ES-I3 (cell line): ENCODE measurements around the gene PARD3.

ENCODE experiments used
- H3K36me3 ChIP-seq: 2 replicates; pipeline ENCODE4 v1.6.1; 2013; ENCODE audit warnings: mild to moderate bottlenecking, low read length, control low read depth, moderate library complexity; ENCODE audit not compliant: insufficient read depth
- H3K4me1 ChIP-seq: 2 replicates; pipeline ENCODE4 v1.6.1; 2013; ENCODE audit warnings: mild to moderate bottlenecking, control low read depth, low read length; ENCODE audit not compliant: insufficient read depth
- H3K9ac ChIP-seq: 2 replicates; pipeline ENCODE4 v1.6.1; 2013; ENCODE audit warnings: low read depth, mild to moderate bottlenecking, low read length, moderate library complexity
- H3K9me3 ChIP-seq: 2 replicates; pipeline ENCODE4 v1.6.1; 2013; ENCODE audit warnings: mild to moderate bottlenecking, low read length, moderate library complexity; ENCODE audit not compliant: control insufficient read depth, insufficient read depth

Gene PARD3

GRCh38 chr10:34547291-34547690 is 267.8 kb downstream of the PARD3 start:
- H3K9me3 ChIP-seq: no peaks in the 10 kb centered on the region
- H3K9ac ChIP-seq: no peak overlapping the region
- peaks cover 6% of the 10 kb centered on the region for H3K4me1 ChIP-seq
- H3K36me3 ChIP-seq: no peaks in the 10 kb centered on the region

DNA sequence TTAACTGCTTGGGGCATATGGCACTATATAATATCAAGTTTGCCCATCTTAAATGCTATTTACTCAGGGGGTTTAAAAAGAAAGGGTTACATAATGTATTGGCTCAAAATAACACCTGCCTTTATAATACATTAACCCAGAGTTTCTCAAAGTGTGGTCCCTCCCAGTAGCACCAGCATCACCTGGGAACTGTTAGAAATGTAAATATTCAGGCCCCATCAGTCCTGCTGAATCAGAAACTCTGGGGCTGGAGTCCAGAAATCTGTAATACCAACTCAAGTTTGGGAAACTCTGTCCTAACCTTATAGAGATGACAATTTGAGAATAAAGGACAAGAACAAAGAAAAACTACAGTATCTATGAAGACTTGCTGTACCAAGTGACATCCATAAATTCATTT is 270.7 kb downstream of the PARD3 start:
- Histone ChIP-seq H3K9ac (no peak overlapping the region), H3K4me1 (peaks cover 6% of the 10 kb centered on the region), H3K9me3 (no peaks in the 10 kb centered on the region), H3K36me3 (no peaks in the 10 kb centered on the region)

- Histone ChIP-seq H3K4me1 (peaks cover 5% of the 10 kb centered on the region), H3K9me3 (no peaks in the 10 kb centered on the region), H3K36me3 (no peaks in the 10 kb centered on the region), H3K9ac (no peak overlapping the region)
These were observed 271.4 kb downstream of the PARD3 start for GRCh38 chr10:34543716-34544115.

DNA sequence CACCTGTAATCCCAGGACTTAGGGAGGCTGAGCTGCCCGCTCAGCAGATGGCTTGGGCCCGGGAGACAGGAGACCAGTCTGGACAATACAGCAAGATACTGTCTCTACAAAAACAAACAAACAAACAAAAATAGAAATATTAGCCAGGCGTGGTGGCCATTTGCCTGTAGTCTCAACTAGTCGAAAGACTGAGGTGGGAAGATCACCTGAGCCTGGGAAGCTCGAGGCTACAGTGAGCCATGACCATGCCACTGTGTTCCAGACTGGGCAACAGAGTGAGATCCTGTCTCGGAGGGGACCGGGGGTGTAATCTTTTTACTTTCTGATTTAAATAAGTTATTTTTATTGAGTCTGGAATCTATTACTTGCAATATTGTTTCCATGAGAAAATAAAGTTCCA is 274.6 kb downstream of the PARD3 start:
- Histone ChIP-seq H3K9me3 (no peaks in the 10 kb centered on the region), H3K36me3 (no peaks in the 10 kb centered on the region), H3K4me1 (peaks cover 9% of the 10 kb centered on the region), H3K9ac (no peak overlapping the region)

- Histone ChIP-seq H3K9ac (no peak overlapping the region), H3K36me3 (no peaks in the 10 kb centered on the region), H3K4me1 (peaks cover 9% of the 10 kb centered on the region), H3K9me3 (no peaks in the 10 kb centered on the region)
These were observed 275.4 kb downstream of the PARD3 start for GRCh38 chr10:34539533-34540315.

GRCh38 chr10:34538281-34538829 is 276.7 kb downstream of the PARD3 start:
- no peaks in the 10 kb centered on the region for H3K9me3 ChIP-seq
- H3K36me3 ChIP-seq: no peaks in the 10 kb centered on the region
- no peak overlapping the region for H3K9ac ChIP-seq
- peaks cover 9% of the 10 kb centered on the region for H3K4me1 ChIP-seq

- no peak overlapping the region for H3K9ac ChIP-seq
- H3K36me3 ChIP-seq: no peaks in the 10 kb centered on the region
- peaks cover 9% of the 10 kb centered on the region for H3K4me1 ChIP-seq
These were observed 277.4 kb downstream of the PARD3 start for GRCh38 chr10:34537629-34538231.

DNA sequence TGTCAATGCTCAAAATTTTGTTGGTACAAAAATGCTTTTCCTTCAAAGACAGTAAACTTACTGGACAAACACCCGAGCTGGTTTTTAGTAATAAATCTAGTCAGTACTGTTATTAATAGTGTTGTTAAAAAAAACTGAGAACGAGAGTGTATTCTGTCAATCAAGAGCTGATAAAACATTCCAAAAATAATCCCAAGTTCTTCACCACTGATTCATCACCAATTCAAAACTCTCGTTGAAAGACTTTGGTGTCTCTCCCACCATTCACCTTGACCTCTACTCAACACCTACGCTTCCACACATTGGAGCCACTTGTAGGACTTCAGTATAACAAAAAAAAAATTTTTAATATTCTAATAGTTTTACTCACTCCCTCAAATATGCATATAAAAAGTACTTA is 279.2 kb downstream of the PARD3 start:
- H3K36me3 ChIP-seq: no peaks in the 10 kb centered on the region
- H3K4me1 ChIP-seq: peaks cover 9% of the 10 kb centered on the region
- H3K9me3 ChIP-seq: no peaks in the 10 kb centered on the region
- H3K9ac ChIP-seq: no peak overlapping the region

More at GRCh38 chr10:34537629-34538231, 277.4 kb downstream of the PARD3 start:
- no peaks in the 10 kb centered on the region for H3K9me3 ChIP-seq

- H3K36me3 ChIP-seq: no peaks in the 10 kb centered on the region
- no peak overlapping the region for H3K9ac ChIP-seq
- no peaks in the 10 kb centered on the region for H3K9me3 ChIP-seq
- H3K4me1 ChIP-seq: peaks cover 30% of the 10 kb centered on the region
These were observed 284.3 kb downstream of the PARD3 start for GRCh38 chr10:34530778-34531177.

DNA sequence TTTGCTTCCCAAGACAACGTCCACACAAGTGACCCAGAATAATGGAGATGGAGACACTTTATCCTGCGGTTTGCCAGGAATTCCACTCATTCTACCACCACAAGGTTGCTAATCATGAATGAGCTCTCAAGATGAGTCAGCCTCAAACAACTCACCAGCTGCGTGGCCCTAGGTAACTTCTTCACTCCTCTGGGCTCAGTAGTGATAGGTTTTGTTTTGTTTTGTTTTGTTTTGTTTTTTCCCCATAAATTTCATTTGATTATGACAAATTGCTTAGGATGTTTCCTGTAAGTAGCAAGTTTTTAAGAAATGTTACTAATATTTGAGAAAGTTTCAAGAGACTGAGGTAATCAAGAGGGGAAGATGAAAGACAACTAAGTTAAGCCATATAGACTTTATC is 286.8 kb downstream of the PARD3 start:
- Histone ChIP-seq H3K36me3 (no peaks in the 10 kb centered on the region), H3K9me3 (no peaks in the 10 kb centered on the region), H3K9ac (no peak overlapping the region; the same call in 1 of the 2 replicates), H3K4me1 (peaks cover 30% of the 10 kb centered on the region)

DNA sequence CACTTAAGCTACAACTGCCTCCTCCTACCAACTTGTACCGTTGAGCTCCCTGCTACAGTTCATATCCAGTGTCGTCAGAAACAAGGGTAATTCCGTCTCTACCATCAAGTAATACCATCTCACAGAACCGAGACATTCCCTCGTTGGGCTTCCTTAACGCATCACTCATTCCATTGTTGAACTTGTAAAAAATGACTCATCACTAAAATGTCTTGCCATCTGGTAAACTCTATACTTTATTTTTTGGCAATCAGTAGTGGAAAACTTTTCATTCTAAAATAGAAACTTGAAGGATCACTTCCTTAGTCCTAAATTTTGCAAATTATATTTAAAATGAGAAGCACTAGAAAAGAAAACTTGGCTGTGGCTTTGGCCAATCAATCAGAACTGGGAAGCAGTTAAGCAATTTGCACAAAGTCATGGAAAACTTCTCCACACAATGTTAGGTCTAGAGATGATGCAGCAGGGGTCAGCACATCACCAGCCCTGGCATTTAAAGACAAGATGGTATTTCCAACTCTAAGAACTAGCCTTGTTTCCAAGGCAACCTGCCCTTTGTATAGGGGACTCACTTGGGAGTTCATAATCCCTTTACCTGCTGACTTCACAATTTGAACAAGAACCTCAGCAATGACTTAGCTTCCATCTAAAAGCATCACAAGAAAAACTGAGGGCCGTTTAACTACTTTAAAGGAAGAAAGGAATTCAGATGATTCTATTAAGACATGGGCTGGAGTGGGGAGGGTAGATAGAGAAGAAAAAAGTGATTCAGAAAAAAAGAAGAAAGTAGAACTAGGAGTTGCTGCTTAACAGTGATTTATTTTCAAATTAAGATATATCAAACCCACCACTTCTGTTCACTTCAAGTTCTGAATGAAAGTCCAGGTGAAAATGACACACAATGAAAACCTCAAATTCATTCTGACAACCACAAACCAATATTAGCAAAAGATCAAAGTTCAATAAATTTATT is 288.1 kb downstream of the PARD3 start:
- Histone ChIP-seq H3K9me3 (no peaks in the 10 kb centered on the region), H3K4me1 (peaks cover 37% of the 10 kb centered on the region), H3K36me3 (no peaks in the 10 kb centered on the region), H3K9ac (no peak overlapping the region)

DNA sequence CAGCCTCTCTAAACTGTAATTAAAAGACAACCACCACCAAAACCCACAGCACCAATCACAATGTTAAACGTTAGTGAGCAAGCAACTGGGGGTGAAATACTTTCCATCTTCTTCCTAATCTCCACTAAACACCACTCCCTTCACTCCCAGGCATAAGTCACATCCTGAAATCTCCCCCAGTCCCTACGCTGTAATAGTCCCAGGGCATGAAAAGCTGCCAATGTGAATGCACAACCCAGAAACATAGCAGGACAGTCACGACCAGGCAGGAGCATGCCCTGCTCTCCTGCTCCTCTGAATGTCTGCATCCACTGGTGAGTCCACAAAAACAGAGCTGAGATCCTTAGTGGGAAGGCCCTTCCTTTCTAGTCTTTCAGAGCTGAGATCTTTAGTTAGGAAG is 288.9 kb downstream of the PARD3 start:
- Histone ChIP-seq H3K9ac (no peak overlapping the region), H3K36me3 (no peaks in the 10 kb centered on the region), H3K4me1 (peaks cover 37% of the 10 kb centered on the region), H3K9me3 (no peaks in the 10 kb centered on the region)

GRCh38 chr10:34524369-34525091 is 290.6 kb downstream of the PARD3 start:
- H3K36me3 ChIP-seq: no peaks in the 10 kb centered on the region
- no peaks in the 10 kb centered on the region for H3K9me3 ChIP-seq
- H3K9ac ChIP-seq: no peak overlapping the region
- peaks cover 37% of the 10 kb centered on the region for H3K4me1 ChIP-seq
